ENCODE measurements around the gene TEX13D. TPM values are rescaled to one million over a fixed set of nuclear protein-coding genes. Genes with fewer than 3 reads are reported as not detected.

The TEX13D gene
- total and polyA plus RNA-seq, 4 donors: not detected

- no peak for DNase-seq (ENCODE audit: low spot score)
- Histone ChIP-seq H3K9me3 (ENCODE audit: control insufficient read depth in 4 of 4, low read length in 3 of 4) (no peaks in the 10 kb centered on the region), H3K9ac (ENCODE audit: low read depth in 1 of 2, low read length in 2 of 2) (no peak overlapping the region), H3K27ac (ENCODE audit: low read depth in 1 of 2, low read length in 2 of 2) (no peak overlapping the region), H3K4me3 (ENCODE audit: low read depth in 1 of 3, low read length in 3 of 3) (no peak overlapping the region), H3K27me3 (ENCODE audit: control insufficient read depth in 4 of 4, insufficient read depth in 4 of 4, low read length in 3 of 4) (no peaks in the 10 kb centered on the region), H3K36me3 (ENCODE audit: control insufficient read depth in 4 of 4, insufficient read depth in 3 of 4, low read depth in 1 of 4, low read length in 3 of 4) (no peaks in the 10 kb centered on the region), H3K4me1 (ENCODE audit: control insufficient read depth in 4 of 4, insufficient read depth in 4 of 4, low read length in 3 of 4) (no peaks in the 10 kb centered on the region)
- WGBS: 68% methylated on average over 1 of the region's 1 CpG
- TF ChIP-seq JUND (IDR thresholded peaks at IDR 0.05) (no peak), REST (IDR thresholded peaks at IDR 0.05) (no peak), RXRA (IDR thresholded peaks at IDR 0.05) (no peak), RAD21 (IDR thresholded peaks at IDR 0.05) (no peak), MAX (IDR thresholded peaks at IDR 0.05) (no peak), ATF3 (IDR thresholded peaks at IDR 0.05) (no peak), FOXA1 (IDR thresholded peaks at IDR 0.05) (no peak), TAF1 (conservative IDR thresholded peaks at IDR 0.05) (no peak), EGR1 (IDR thresholded peaks at IDR 0.05; ENCODE audit: low read depth in 2 of 2) (no peak), ZBTB33 (IDR thresholded peaks at IDR 0.05) (no peak)
These were observed 40.9 kb downstream of the TEX13D start for GRCh38 chrX:124373348-124373747.

- H3K27me3 ChIP-seq (ENCODE audit: control insufficient read depth in 4 of 4, insufficient read depth in 4 of 4, low read length in 3 of 4): no peaks in the 10 kb centered on the region
- H3K9me3 ChIP-seq (ENCODE audit: control insufficient read depth in 4 of 4, low read length in 3 of 4): no peaks in the 10 kb centered on the region
- no peak for DNase-seq (ENCODE audit: low spot score)
- 78% methylated on average over 4 of the region's 4 CpGs for WGBS
- H3K27ac ChIP-seq (ENCODE audit: low read depth in 1 of 2, low read length in 2 of 2): no peak overlapping the region
- no peak overlapping the region for H3K4me3 ChIP-seq (ENCODE audit: low read depth in 1 of 3, low read length in 3 of 3)
- no peaks in the 10 kb centered on the region for H3K4me1 ChIP-seq (ENCODE audit: control insufficient read depth in 4 of 4, insufficient read depth in 4 of 4, low read length in 3 of 4)
- no peak overlapping the region for H3K9ac ChIP-seq (ENCODE audit: low read depth in 1 of 2, low read length in 2 of 2)
- no peak for TF ChIP-seq REST (IDR thresholded peaks at IDR 0.05)
- TF ChIP-seq EGR1 (IDR thresholded peaks at IDR 0.05; ENCODE audit: low read depth in 2 of 2): no peak
- TF ChIP-seq HNF4G (IDR thresholded peaks at IDR 0.05): no peak
- no peak for TF ChIP-seq GABPA (IDR thresholded peaks at IDR 0.05 in 1 of 2, conservative IDR thresholded peaks at IDR 0.05 in 1 of 2)
- no peak for TF ChIP-seq ZBTB33 (IDR thresholded peaks at IDR 0.05)
- no peak for TF ChIP-seq ATF3 (IDR thresholded peaks at IDR 0.05)
- no peak for TF ChIP-seq JUND (IDR thresholded peaks at IDR 0.05)
- no peak for TF ChIP-seq TAF1 (conservative IDR thresholded peaks at IDR 0.05)
- TF ChIP-seq RXRA (IDR thresholded peaks at IDR 0.05): no peak
- no peak for TF ChIP-seq MAX (IDR thresholded peaks at IDR 0.05)
- TF ChIP-seq HNF4A (conservative IDR thresholded peaks at IDR 0.05): no peak
- TF ChIP-seq CTCF (IDR thresholded peaks at IDR 0.05; ENCODE audit: low read depth, low read length, missing input control): no peak
- TF ChIP-seq SP1 (IDR thresholded peaks at IDR 0.05): no peak
- no peak for TF ChIP-seq NR2F2 (IDR thresholded peaks at IDR 0.05)
- TF ChIP-seq RAD21 (IDR thresholded peaks at IDR 0.05): no peak
- H3K36me3 ChIP-seq (ENCODE audit: control insufficient read depth in 4 of 4, insufficient read depth in 3 of 4, low read depth in 1 of 4, low read length in 3 of 4): no peaks in the 10 kb centered on the region
These were observed 46.2 kb downstream of the TEX13D start for GRCh38 chrX:124378643-124379042.
